Uterine smooth muscle cell (primary cell): Measurements from ENCODE around the gene DLGAP1. TPM values are rescaled to one million over a fixed set of nuclear protein-coding genes. Genes with fewer than 3 reads are reported as not detected.

ENCODE experiments used
- total RNA-seq: library from RNA; depleted of rRNA; stranded (reverse); fragments of >200 nt; gene quantifications from 2 replicates; pipeline ENCODE4 v1.2.3, GENCODE V29; 2014

The DLGAP1 gene
- 0.12 and 0.33 TPM in 2 replicates for total RNA-seq

GRCh38 chr18:4455113-4455811 lies at the start of gene DLGAP1:
Gene DLGAP1, minus strand, starts transcription at chr18:4455307.

GRCh38 chr18:3450012-3450798 lies 1004.9 kb downstream of the DLGAP1 start, which contains the start of gene TGIF1:
Gene TGIF1, plus strand, starts transcription at chr18:3450172. Its CDS starts 318 bp downstream, at chr18:3450490.

